ENCODE measurements around the gene GPR65. TPM values are rescaled to one million over a fixed set of nuclear protein-coding genes. Genes with fewer than 3 reads are reported as not detected.

GPR65 gene
- total RNA-seq, 2 experiments from 2014 or later, result 6.1 to 8.2 TPM

- Histone ChIP-seq H3K4me2 (ENCODE audit: low read length) (no peak overlapping the region), H3K9me3 (ENCODE audit: low read length) (no peaks in the 10 kb centered on the region), H2AFZ (ENCODE audit: low read length) (no peak overlapping the region), H3K4me3 (ENCODE audit: low read depth, low read length, poor library complexity, severe bottlenecking) (no peak overlapping the region), H3K27ac (ENCODE audit: low read depth, low read length, poor library complexity, severe bottlenecking) (no peak overlapping the region), H3K79me2 (ENCODE audit: insufficient read depth, low read depth, low read length) (no peaks in the 10 kb centered on the region), H3K9me2 (ENCODE audit: insufficient read depth, low read length) (no peaks in the 10 kb centered on the region), H4K20me1 (ENCODE audit: insufficient read depth, low read length) (no peaks in the 10 kb centered on the region), H3K4me1 (ENCODE audit: insufficient read depth, low read length, poor library complexity, severe bottlenecking) (no peaks in the 10 kb centered on the region), H3K36me3 (ENCODE audit: insufficient read depth, low read length) (no peaks in the 10 kb centered on the region)
- no TSS peak for BruUV-seq (replicated peaks)
- intact Hi-C loops (cut with micrococcal nuclease; ENCODE audit: unreplicated experiment), result no loop called here
- POLR2A ChIA-PET, result no interaction called here
- TF ChIP-seq EZH2phosphoT487 (IDR thresholded peaks at IDR 0.05; ENCODE audit: borderline replicate concordance, low read depth, low read length) (no peak), CTCF (conservative IDR thresholded peaks at IDR 0.05; ENCODE audit: low read length) (no peak)
- CTCF ChIA-PET (ENCODE audit: unreplicated experiment), result no interaction called here
- no peak for DNase-seq (ENCODE audit: low spot score)
Observed at GRCh38 chr14:88037325-88037724, 32.4 kb downstream of the GPR65 start.

DNA sequence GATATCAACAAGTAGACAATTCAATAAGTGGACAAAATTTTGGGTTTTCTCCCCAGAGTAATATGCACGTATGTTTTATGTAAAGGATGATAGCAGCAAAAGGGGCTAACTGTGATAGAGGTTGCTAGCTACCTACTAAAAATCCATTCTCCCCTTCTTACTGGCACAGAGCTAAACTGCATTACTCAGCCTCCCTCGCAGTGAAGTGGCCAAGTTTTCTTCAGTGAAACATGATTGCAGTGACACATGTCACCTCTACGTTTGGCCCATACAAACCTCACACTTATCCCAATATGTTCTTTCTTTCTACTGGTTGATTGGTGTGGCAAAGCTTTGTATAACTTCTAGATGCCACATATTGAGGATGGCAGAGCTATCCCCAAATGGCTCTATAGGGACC, 34.3 kb downstream of the GPR65 start:
- DNase-seq (ENCODE audit: low spot score), result no peak
- no peaks in the 10 kb centered on the region for H3K36me3 ChIP-seq (ENCODE audit: insufficient read depth, low read length)
- H3K4me2 ChIP-seq (ENCODE audit: low read length), result no peak overlapping the region
- no peaks in the 10 kb centered on the region for H3K9me2 ChIP-seq (ENCODE audit: insufficient read depth, low read length)
- TF ChIP-seq CTCF (conservative IDR thresholded peaks at IDR 0.05; ENCODE audit: low read length) (no peak), EZH2phosphoT487 (IDR thresholded peaks at IDR 0.05; ENCODE audit: borderline replicate concordance, low read depth, low read length) (no peak)
- no peak overlapping the region for H2AFZ ChIP-seq (ENCODE audit: low read length)
- H3K9me3 ChIP-seq (ENCODE audit: low read length), result no peaks in the 10 kb centered on the region
- no peak overlapping the region for H3K27ac ChIP-seq (ENCODE audit: low read depth, low read length, poor library complexity, severe bottlenecking)
- BruUV-seq (replicated peaks), result no TSS peak
- H4K20me1 ChIP-seq (ENCODE audit: insufficient read depth, low read length), result no peaks in the 10 kb centered on the region
- ChIA-PET CTCF (ENCODE audit: unreplicated experiment) (no interaction called here), POLR2A (interaction anchor here (1.0 to 1.4 kb wide), 2 partner anchors 9 to 10 kb away, joined by 3 read pairs; no protein-coding TSS in a partner anchor)
- intact Hi-C loops (cut with micrococcal nuclease; ENCODE audit: unreplicated experiment), result no loop called here
- H3K4me1 ChIP-seq (ENCODE audit: insufficient read depth, low read length, poor library complexity, severe bottlenecking), result no peaks in the 10 kb centered on the region
- no peak overlapping the region for H3K4me3 ChIP-seq (ENCODE audit: low read depth, low read length, poor library complexity, severe bottlenecking)
- no peaks in the 10 kb centered on the region for H3K79me2 ChIP-seq (ENCODE audit: insufficient read depth, low read depth, low read length)

GRCh38 chr14:88040146-88040545, 35.2 kb downstream of the GPR65 start:
- no peak for DNase-seq (ENCODE audit: low spot score)

More at GRCh38 chr14:88040146-88040545, 35.2 kb downstream of the GPR65 start:
- intact Hi-C loops (cut with micrococcal nuclease; ENCODE audit: unreplicated experiment), result no loop called here
- H3K4me1 ChIP-seq (ENCODE audit: insufficient read depth, low read length, poor library complexity, severe bottlenecking), result no peaks in the 10 kb centered on the region
- ChIA-PET POLR2A (interaction anchor here (0.5 to 1.4 kb wide), 3 partner anchors 8 to 111 kb away, joined by 3 read pairs; no protein-coding TSS in a partner anchor), CTCF (ENCODE audit: unreplicated experiment) (no interaction called here)
- H3K4me2 ChIP-seq (ENCODE audit: low read length), result no peak overlapping the region
- TF ChIP-seq EZH2phosphoT487 (IDR thresholded peaks at IDR 0.05; ENCODE audit: borderline replicate concordance, low read depth, low read length) (no peak), CTCF (conservative IDR thresholded peaks at IDR 0.05; ENCODE audit: low read length) (no peak)
- H3K79me2 ChIP-seq (ENCODE audit: insufficient read depth, low read depth, low read length), result no peaks in the 10 kb centered on the region
- no peak overlapping the region for H2AFZ ChIP-seq (ENCODE audit: low read length)
- H4K20me1 ChIP-seq (ENCODE audit: insufficient read depth, low read length), result no peaks in the 10 kb centered on the region
- H3K4me3 ChIP-seq (ENCODE audit: low read depth, low read length, poor library complexity, severe bottlenecking), result no peak overlapping the region
- BruUV-seq (replicated peaks), result no TSS peak
- H3K9me3 ChIP-seq (ENCODE audit: low read length), result no peaks in the 10 kb centered on the region
- H3K36me3 ChIP-seq (ENCODE audit: insufficient read depth, low read length), result no peaks in the 10 kb centered on the region
- H3K27ac ChIP-seq (ENCODE audit: low read depth, low read length, poor library complexity, severe bottlenecking), result no peak overlapping the region
- no peaks in the 10 kb centered on the region for H3K9me2 ChIP-seq (ENCODE audit: insufficient read depth, low read length)
